Tibial artery (tissue), 4 donors: ENCODE measurements around the gene PAXIP1.

ENCODE experiments used
- DNase-seq, 2 donors: peaks; one replicate each; pipeline ENCODE4 v3.0.0-alpha.2; 2019
- H3K27ac ChIP-seq, 2 donors: fragments of 200-600 bp; sonication (generic) in 1 of 2; 1 replicate in 1 of 2; 2 replicates in 1 of 2; pipeline ENCODE4 v1.5.1; 2018 to 2019; ENCODE audit warnings: mild to moderate bottlenecking in 1 of 2
- H3K27me3 ChIP-seq, 2 donors: fragments of 200-600 bp; sonication (generic) in 1 of 2; one replicate each; pipeline versions ENCODE4 v1.5.1 to v1.6.0; 2016 to 2019
- H3K36me3 ChIP-seq, 3 donors: fragments of 200-600 bp; sonication (generic) in 2 of 3; one replicate each; pipeline ENCODE4 v1.5.1; 2016 to 2019; ENCODE audit warnings: mild to moderate bottlenecking in 2 of 3
- H3K4me1 ChIP-seq, 4 donors: fragments of 200-600 bp; sonication (generic) in 2 of 4; 1 replicate in 3 of 4; 2 replicates in 1 of 4; pipeline ENCODE4 v1.5.1; 2016 to 2019
- H3K4me3 ChIP-seq, 2 donors: fragments of 200-600 bp; sonication (generic) in 1 of 2; 1 replicate in 1 of 2; 2 replicates in 1 of 2; pipeline ENCODE4 v1.5.1; 2018 to 2019; ENCODE audit warnings: mild to moderate bottlenecking in 2 of 2
- H3K9me3 ChIP-seq, 3 donors: fragments of 200-600 bp; sonication (generic) in 1 of 3; one replicate each; pipeline ENCODE4 v1.5.1; 2016 to 2019
- intact Hi-C: fragments of 100-400 bp; cut with DNase I; formaldehyde crosslinking; loops from one replicate; pipeline ENCODE4 v1.15.0; 2023; ENCODE audit warnings: low total_unique reads
- TF ChIP-seq, protein P1 (sequence below), 2 experiments: fragments of 200-600 bp in 1 of 2; fragments of 450-650 bp in 1 of 2; IDR thresholded peaks; one replicate each; pipeline ENCODE4 v1.5.1; 2017 to 2019; ENCODE audit warnings: antibody characterized with exemption in 2 of 2, mild to moderate bottlenecking in 1 of 2, moderate library complexity in 1 of 2

The PAXIP1 gene

DNA sequence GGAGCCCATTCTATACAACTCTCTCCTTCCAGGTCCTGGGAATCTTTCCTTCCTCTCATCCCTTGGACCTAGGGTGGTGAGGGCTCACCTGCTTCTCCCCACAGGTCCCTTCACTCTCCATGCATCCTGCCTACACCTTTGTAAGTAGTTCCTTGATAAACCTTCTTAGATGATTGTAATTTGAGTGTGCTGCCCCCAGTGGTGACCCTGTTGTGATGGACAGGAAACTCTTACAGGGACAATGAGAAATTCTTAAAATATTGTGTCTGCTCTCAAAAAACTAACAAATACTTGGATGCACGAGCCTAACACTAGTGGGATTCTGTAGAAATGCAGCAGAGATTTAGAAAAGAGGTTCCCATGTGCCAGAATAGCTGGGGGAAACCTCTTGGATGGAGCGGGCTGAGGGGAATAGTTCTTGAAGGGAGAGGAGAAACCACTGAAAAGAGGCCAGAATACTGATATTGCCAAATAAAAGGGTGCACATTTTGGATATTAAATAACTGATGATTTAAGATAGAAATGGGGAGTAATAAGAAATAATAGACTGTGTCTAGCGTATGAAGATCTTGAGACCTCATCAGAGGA lies 6.7 kb upstream of the PAXIP1 start:
- H3K36me3 ChIP-seq, result no peaks in the 10 kb centered on the region
- no peaks in the 10 kb centered on the region for H3K9me3 ChIP-seq
- H3K4me3 ChIP-seq, result no peak overlapping the region
- intact Hi-C loops, result no loop called here
- H3K27me3 ChIP-seq, result no peaks in the 10 kb centered on the region
- peaks cover 0 to 3% (median 0%) of the 10 kb centered on the region in 4 donors for H3K4me1 ChIP-seq
- DNase-seq, result no peak
- TF ChIP-seq, protein P1, sequence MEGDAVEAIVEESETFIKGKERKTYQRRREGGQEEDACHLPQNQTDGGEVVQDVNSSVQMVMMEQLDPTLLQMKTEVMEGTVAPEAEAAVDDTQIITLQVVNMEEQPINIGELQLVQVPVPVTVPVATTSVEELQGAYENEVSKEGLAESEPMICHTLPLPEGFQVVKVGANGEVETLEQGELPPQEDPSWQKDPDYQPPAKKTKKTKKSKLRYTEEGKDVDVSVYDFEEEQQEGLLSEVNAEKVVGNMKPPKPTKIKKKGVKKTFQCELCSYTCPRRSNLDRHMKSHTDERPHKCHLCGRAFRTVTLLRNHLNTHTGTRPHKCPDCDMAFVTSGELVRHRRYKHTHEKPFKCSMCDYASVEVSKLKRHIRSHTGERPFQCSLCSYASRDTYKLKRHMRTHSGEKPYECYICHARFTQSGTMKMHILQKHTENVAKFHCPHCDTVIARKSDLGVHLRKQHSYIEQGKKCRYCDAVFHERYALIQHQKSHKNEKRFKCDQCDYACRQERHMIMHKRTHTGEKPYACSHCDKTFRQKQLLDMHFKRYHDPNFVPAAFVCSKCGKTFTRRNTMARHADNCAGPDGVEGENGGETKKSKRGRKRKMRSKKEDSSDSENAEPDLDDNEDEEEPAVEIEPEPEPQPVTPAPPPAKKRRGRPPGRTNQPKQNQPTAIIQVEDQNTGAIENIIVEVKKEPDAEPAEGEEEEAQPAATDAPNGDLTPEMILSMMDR (IDR thresholded peaks at IDR 0.05), result no peak
- no peak overlapping the region for H3K27ac ChIP-seq

DNA sequence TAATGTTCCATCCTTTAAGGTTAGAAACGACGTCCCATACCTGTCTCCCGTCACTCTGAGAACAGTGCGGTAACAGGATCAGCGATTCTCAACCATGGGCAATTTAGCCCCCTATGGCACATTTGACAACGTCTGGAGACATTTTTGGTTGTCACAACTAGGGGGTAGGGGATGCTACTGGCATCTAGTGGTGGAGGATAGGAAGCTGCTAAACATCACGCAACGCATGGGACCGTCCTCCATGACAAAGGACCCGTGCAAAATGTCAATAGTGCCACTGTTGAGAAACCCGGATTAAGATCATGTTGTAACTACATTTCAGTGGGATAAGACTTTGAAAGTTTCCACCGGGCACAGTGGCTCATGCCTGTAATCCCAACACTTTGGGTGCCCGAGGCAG lies 5.0 kb upstream of the PAXIP1 start:
- H3K4me1 ChIP-seq, result peaks cover 0 to 9% (median 6%) of the 10 kb centered on the region in 4 donors
- H3K27me3 ChIP-seq, result no peaks in the 10 kb centered on the region
- intact Hi-C loops, result no loop called here
- H3K27ac ChIP-seq, result no peak overlapping the region
- no peak overlapping the region for H3K4me3 ChIP-seq
- H3K36me3 ChIP-seq, result no peaks in the 10 kb centered on the region
- no peak for DNase-seq
- no peaks in the 10 kb centered on the region for H3K9me3 ChIP-seq
- TF ChIP-seq, protein P1 (IDR thresholded peaks at IDR 0.05), result peak in 1 of 2 experiments; percentile 6

DNA sequence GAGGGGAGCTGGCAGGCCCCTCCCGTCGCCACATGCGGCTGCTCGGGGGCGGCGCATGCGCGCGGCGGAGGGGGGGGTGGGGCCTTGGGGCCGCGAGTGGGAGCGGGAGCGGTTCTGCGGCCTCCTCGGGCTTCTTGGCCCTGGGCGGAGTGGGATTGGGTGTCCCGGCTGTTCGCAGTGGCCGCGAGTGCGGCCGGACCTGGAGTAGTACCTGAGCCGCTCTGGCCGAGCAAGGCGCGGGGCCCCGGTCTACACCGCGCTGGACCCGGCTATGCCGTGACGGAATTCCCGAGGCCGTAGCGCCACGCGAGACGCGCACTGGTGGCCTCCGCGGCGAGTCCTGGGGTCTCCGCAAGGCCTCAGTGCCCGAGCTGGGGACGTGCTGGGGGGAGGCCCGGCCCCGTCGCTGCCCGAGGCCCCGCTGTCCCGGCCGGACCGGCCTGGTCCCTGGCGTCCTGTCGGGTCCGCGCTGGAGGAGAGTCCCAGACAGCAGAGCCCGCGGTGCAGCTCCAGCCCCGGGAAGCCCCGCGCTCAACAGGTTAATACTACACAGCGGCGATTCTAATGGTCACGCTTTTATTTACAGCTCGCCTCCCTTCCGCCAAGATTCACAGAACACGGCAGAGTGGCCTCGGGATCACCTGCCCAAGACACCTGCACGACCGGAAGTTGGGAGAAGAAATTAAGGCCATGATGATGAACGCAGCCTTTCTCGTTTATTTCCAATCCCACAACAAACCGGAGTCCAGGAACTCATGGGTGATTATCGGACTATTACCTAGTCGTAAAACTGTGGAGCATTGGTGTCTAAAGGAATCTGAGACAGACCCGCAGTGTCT lies 671 bp upstream of the PAXIP1 start:
- no peaks in the 10 kb centered on the region for H3K9me3 ChIP-seq
- intact Hi-C loops, result loop anchor here (5.0 kb wide), 2 partner anchors 76 to 294 kb away; partner anchors contain the start of gene INSIG1
- peak; percentile 54 to 91 for DNase-seq
- peak overlapping the region; percentile 80 to 100 for H3K4me3 ChIP-seq
- peaks cover 0 to 16% (median 14%) of the 10 kb centered on the region in 4 donors for H3K4me1 ChIP-seq
- no peaks in the 10 kb centered on the region for H3K27me3 ChIP-seq
- TF ChIP-seq, protein P1 (IDR thresholded peaks at IDR 0.05), result no peak
- H3K27ac ChIP-seq, result peak overlapping the region; percentile 84 to 87
- H3K36me3 ChIP-seq, result no peaks in the 10 kb centered on the region

DNA sequence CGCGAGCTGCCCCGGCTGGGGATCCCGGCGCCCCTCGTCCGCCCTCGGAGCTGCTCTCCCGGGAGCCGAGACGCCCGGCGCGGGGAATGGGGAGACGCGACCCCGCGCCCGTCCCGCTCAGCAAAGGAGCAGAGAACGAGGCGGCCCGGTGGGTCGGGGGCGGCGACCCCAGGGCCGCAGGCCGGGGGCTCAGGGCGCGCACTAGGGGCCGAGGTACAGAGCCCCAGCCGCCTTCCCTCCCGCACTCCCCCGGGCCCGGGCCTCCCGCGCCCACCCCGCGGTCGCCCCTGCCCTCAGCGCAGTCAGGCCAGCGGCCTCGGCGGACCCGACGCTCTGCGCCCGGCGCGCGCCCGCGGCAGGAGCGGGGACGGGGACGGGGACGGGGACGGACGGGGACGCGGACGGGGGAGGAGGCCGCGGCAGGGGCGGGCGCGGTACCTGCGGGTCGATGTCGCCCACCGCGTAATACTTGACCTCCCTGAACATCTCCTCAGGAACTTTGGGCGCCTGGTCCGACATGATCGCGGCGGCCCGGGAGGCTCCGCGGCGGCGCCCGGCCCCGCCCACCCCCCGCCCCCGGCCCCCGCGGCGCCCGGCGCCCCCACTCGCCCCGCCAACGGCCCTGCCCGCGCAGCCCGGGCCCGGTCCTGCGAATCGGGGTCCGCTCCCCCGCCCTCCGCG lies 373 bp downstream of the PAXIP1 start:
- peak in 1 of 2 donors; percentile 66 for DNase-seq
- Histone ChIP-seq H3K9me3 (no peaks in the 10 kb centered on the region), H3K4me3 (peak overlapping the region; percentile 80 to 100), H3K4me1 (peaks cover 0 to 16% (median 14%) of the 10 kb centered on the region in 4 donors), H3K27ac (peak overlapping the region; percentile 84 to 87), H3K27me3 (no peaks in the 10 kb centered on the region), H3K36me3 (peaks cover 5 to 8% (median 7%) of the 10 kb centered on the region in 3 donors)
- TF ChIP-seq, protein P1 (IDR thresholded peaks at IDR 0.05), result no peak
- intact Hi-C loops, result loop anchor here (5.0 kb wide), 2 partner anchors 75 to 295 kb away; partner anchors contain the start of gene INSIG1

DNA sequence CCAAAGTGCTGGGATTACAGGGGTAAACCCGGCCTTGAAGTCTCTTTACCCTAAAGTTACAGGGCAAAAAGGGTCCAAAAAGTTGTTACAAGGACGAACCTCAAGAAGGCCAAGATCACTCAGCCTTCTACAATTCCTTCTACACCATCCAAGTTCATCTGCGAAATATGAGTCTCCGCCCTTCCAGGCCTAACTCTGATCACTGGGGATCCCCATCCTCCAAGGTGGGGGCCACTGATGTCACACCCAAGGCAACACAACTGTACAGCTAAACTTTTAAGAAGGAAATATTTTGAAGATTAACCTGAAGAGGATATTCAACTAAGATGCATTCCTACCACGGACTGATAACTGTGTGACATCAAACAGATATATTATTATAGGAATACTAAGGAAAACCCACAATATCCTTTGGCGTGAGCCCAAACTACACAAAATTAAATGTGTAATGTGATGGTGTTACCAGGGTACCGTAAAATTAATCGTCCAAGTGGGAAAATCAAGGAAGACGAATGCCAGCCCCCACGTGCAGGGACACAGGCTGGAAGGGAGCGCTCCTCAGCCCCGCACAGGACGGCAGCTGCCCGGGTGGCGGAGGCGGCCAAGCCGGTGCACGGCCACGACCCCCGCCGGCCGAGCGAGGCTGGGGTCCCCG lies 1.0 kb downstream of the PAXIP1 start:
- TF ChIP-seq, protein P1 (IDR thresholded peaks at IDR 0.05), result no peak
- H3K36me3 ChIP-seq, result peaks cover 11 to 12% (median 11%) of the 10 kb centered on the region in 3 donors
- no peak for DNase-seq
- intact Hi-C loops, result loop anchor here (5.0 kb wide), 2 partner anchors 75 to 295 kb away; partner anchors contain the start of gene INSIG1
- no peaks in the 10 kb centered on the region for H3K9me3 ChIP-seq
- H3K4me1 ChIP-seq, result peaks cover 0 to 16% (median 14%) of the 10 kb centered on the region in 4 donors
- H3K27ac ChIP-seq, result peak overlapping the region; percentile 64 to 87
- H3K4me3 ChIP-seq, result peak overlapping the region; percentile 80 to 100
- H3K27me3 ChIP-seq, result no peaks in the 10 kb centered on the region
